DOHH2 (cell line): Measurements from ENCODE around the gene MAN2A1.

Experiments
- CTCF ChIP-seq: fragments of 200-600 bp; sonication (generic); IDR thresholded peaks from one replicate; pipeline ENCODE4 v1.5.1; 2014; ENCODE audit warnings: antibody characterized with exemption, mild to moderate bottlenecking, low read depth, low read length; ENCODE audit not compliant: poor library complexity, severe bottlenecking
- EZH2phosphoT487 ChIP-seq: fragments of 200-600 bp; sonication (generic); IDR thresholded peaks from 2 replicates; pipeline ENCODE4 v1.6.1; 2017; ENCODE audit warnings: borderline replicate concordance, mild to moderate bottlenecking, antibody characterized with exemption, low read length, moderate library complexity, mixed read lengths

DNA sequence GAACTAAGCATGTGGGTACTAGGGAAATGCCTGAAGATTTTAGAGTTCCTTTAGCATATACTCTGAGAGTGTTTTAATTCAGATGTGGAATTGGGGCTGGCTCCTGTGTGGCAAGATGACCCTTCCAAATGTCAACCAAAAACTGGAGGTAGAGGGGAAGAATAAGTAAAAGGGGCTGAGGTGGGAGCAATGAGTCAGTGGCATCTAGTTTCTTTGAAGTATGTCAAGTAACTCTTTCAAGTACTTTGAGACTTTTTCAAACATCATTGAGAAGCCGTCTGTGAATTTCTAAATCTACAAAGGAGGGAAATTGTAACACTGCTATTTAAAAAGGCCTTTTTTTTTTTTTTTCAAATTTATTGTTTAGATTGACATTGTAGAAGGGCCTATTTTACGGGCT, 184.4 kb downstream of the MAN2A1 start:
- no peak for TF ChIP-seq CTCF
- TF ChIP-seq EZH2phosphoT487: no peak
